SK-N-SH (cell line): ENCODE measurements around the gene PCNX2.

Source experiments
- CHD2 ChIP-seq: fragments of 150-350 bp; IDR thresholded peaks from 2 replicates; pipeline ENCODE4 v1.6.1; 2018; ENCODE audit warnings: low read length; ENCODE audit not compliant: partially characterized antibody
- EZH2phosphoT487 ChIP-seq: fragments of 200-600 bp; sonication (generic); IDR thresholded peaks from 2 replicates; pipeline ENCODE4 v1.6.1; 2017; ENCODE audit warnings: low read depth, mixed run types, mild to moderate bottlenecking, antibody characterized with exemption, moderate library complexity, borderline replicate concordance
- FOXM1 ChIP-seq: IDR thresholded peaks from 2 replicates; pipeline ENCODE4 v1.4.0; 2012; ENCODE audit warnings: low read depth, mild to moderate bottlenecking
- RFX5 ChIP-seq: IDR thresholded peaks from 2 replicates; pipeline ENCODE4 v1.6.1; 2012; ENCODE audit warnings: mild to moderate bottlenecking, improper control_type of control experiment, low read length
- TF ChIP-seq, protein P1 (sequence below): IDR thresholded peaks from 2 replicates; pipeline ENCODE4 v1.4.0; 2012; ENCODE audit warnings: low read depth, borderline replicate concordance
- TF ChIP-seq, protein P2 (sequence below): fragments of 200-600 bp; sonication (generic); IDR thresholded peaks from 2 replicates; pipeline ENCODE4 v1.6.1; 2017; ENCODE audit warnings: antibody characterized with exemption, mild to moderate bottlenecking, moderate library complexity
- TF ChIP-seq, protein P3 (sequence below): fragments of 150-350 bp; IDR thresholded peaks from 2 replicates; pipeline ENCODE4 v1.6.1; 2017; ENCODE audit warnings: antibody characterized with exemption, low read length, low read depth, borderline replicate concordance

DNA sequence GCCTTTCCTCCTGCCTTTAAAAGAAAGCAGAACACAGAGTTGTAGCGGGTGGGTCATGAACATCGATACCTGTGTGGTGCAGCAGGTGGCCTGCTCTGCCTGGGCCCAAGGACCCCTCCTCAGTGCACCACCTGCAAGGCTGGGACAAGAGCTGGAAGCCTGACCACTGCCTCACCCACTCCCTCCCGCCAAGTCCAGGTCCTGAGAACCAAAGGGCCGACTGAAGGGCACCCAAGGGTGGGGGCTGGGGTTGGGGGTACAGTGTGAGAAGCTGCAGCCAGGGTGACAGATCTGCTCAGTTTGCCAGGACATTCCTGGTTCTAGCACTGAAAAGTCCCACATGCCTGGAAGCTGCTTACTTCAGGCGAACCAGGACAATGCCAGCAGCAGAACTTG is 309.0 kb downstream of the PCNX2 start:
- TF ChIP-seq RFX5 (no peak), CHD2 (no peak), EZH2phosphoT487 (no peak), FOXM1 (no peak)
- TF ChIP-seq, protein P1, sequence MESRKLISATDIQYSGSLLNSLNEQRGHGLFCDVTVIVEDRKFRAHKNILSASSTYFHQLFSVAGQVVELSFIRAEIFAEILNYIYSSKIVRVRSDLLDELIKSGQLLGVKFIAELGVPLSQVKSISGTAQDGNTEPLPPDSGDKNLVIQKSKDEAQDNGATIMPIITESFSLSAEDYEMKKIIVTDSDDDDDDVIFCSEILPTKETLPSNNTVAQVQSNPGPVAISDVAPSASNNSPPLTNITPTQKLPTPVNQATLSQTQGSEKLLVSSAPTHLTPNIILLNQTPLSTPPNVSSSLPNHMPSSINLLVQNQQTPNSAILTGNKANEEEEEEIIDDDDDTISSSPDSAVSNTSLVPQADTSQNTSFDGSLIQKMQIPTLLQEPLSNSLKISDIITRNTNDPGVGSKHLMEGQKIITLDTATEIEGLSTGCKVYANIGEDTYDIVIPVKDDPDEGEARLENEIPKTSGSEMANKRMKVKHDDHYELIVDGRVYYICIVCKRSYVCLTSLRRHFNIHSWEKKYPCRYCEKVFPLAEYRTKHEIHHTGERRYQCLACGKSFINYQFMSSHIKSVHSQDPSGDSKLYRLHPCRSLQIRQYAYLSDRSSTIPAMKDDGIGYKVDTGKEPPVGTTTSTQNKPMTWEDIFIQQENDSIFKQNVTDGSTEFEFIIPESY = no peak
- TF ChIP-seq, protein P2, sequence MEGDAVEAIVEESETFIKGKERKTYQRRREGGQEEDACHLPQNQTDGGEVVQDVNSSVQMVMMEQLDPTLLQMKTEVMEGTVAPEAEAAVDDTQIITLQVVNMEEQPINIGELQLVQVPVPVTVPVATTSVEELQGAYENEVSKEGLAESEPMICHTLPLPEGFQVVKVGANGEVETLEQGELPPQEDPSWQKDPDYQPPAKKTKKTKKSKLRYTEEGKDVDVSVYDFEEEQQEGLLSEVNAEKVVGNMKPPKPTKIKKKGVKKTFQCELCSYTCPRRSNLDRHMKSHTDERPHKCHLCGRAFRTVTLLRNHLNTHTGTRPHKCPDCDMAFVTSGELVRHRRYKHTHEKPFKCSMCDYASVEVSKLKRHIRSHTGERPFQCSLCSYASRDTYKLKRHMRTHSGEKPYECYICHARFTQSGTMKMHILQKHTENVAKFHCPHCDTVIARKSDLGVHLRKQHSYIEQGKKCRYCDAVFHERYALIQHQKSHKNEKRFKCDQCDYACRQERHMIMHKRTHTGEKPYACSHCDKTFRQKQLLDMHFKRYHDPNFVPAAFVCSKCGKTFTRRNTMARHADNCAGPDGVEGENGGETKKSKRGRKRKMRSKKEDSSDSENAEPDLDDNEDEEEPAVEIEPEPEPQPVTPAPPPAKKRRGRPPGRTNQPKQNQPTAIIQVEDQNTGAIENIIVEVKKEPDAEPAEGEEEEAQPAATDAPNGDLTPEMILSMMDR = no peak
- TF ChIP-seq, protein P3, sequence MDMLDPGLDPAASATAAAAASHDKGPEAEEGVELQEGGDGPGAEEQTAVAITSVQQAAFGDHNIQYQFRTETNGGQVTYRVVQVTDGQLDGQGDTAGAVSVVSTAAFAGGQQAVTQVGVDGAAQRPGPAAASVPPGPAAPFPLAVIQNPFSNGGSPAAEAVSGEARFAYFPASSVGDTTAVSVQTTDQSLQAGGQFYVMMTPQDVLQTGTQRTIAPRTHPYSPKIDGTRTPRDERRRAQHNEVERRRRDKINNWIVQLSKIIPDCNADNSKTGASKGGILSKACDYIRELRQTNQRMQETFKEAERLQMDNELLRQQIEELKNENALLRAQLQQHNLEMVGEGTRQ = no peak
